Liver (tissue), 9 donors: ENCODE data around the gene ZMYND10. TPM values are rescaled to one million over a fixed set of nuclear protein-coding genes. Genes with fewer than 3 reads are reported as not detected.
A peak's percentile ranks its signal among the peaks of the same experiment; 100 is the strongest.

Source experiments
- DNase-seq: peaks from one replicate; pipeline ENCODE4 v3.0.0-alpha.2; 2017; ENCODE audit warnings: low spot score
- H3K27ac ChIP-seq, 2 donors: one replicate each; pipeline ENCODE4 v1.7.0; 2013; ENCODE audit warnings: inconsistent platforms in 2 of 2, low read length in 2 of 2, control low read depth in 1 of 2, low read depth in 1 of 2, mild to moderate bottlenecking in 1 of 2
- H3K27me3 ChIP-seq, 4 donors: one replicate each; pipeline versions ENCODE4 v1.6.1 to v1.7.0; 2013; ENCODE audit warnings: low read length in 3 of 4, inconsistent platforms in 1 of 4, mild to moderate bottlenecking in 1 of 4, moderate library complexity in 1 of 4; ENCODE audit not compliant: control insufficient read depth in 4 of 4, insufficient read depth in 4 of 4
- H3K36me3 ChIP-seq, 4 donors: one replicate each; pipeline versions ENCODE4 v1.6.1 to v1.7.0; 2013; ENCODE audit warnings: low read length in 3 of 4, mild to moderate bottlenecking in 3 of 4, low read depth in 1 of 4, moderate library complexity in 1 of 4; ENCODE audit not compliant: control insufficient read depth in 4 of 4, insufficient read depth in 3 of 4
- H3K4me1 ChIP-seq, 4 donors: one replicate each; pipeline versions ENCODE4 v1.6.1 to v1.7.0; 2013; ENCODE audit warnings: low read length in 3 of 4, mild to moderate bottlenecking in 3 of 4, moderate library complexity in 1 of 4; ENCODE audit not compliant: control insufficient read depth in 4 of 4, insufficient read depth in 4 of 4
- H3K4me3 ChIP-seq, 3 donors: one replicate each; pipeline versions ENCODE4 v1.6.1 to v1.7.0; 2013; ENCODE audit warnings: low read length in 3 of 3, control low read depth in 1 of 3, low read depth in 1 of 3, mild to moderate bottlenecking in 1 of 3
- H3K9ac ChIP-seq, 2 donors: one replicate each; pipeline ENCODE4 v1.7.0; 2013; ENCODE audit warnings: low read length in 2 of 2, mild to moderate bottlenecking in 2 of 2, moderate library complexity in 2 of 2, control low read depth in 1 of 2, low read depth in 1 of 2
- H3K9me3 ChIP-seq, 4 donors: one replicate each; pipeline versions ENCODE4 v1.6.1 to v1.7.0; 2013; ENCODE audit warnings: low read length in 3 of 4; ENCODE audit not compliant: control insufficient read depth in 4 of 4
- EGR1 ChIP-seq, 2 donors: IDR thresholded peaks; 2 replicates each; pipeline ENCODE4 v1.6.1; 2016 to 2018; ENCODE audit warnings: antibody characterized with exemption in 2 of 2, low read depth in 2 of 2
- FOXA1 ChIP-seq: IDR thresholded peaks from 2 replicates; pipeline ENCODE4 v1.6.1; 2016; ENCODE audit warnings: antibody characterized with exemption
- FOXA2 ChIP-seq: IDR thresholded peaks from 2 replicates; pipeline ENCODE4 v1.6.1; 2016; ENCODE audit warnings: antibody characterized with exemption
- GABPA ChIP-seq, 2 donors: IDR thresholded peaks in 1 of 2; conservative IDR thresholded peaks in 1 of 2; 2 replicates each; pipeline ENCODE4 v1.6.1; 2016; ENCODE audit warnings: antibody characterized with exemption in 2 of 2, mild to moderate bottlenecking in 1 of 2, moderate library complexity in 1 of 2
- HNF4A ChIP-seq, 2 donors: conservative IDR thresholded peaks; 2 replicates each; pipeline ENCODE4 v1.6.1; 2016; ENCODE audit warnings: antibody characterized with exemption in 2 of 2, mild to moderate bottlenecking in 2 of 2
- HNF4G ChIP-seq: IDR thresholded peaks from 2 replicates; pipeline ENCODE4 v1.6.1; 2016; ENCODE audit warnings: antibody characterized with exemption
- JUND ChIP-seq, 2 donors: IDR thresholded peaks; 2 replicates each; pipeline ENCODE4 v1.6.1; 2016; ENCODE audit warnings: antibody characterized with exemption in 2 of 2
- NR2F2 ChIP-seq: IDR thresholded peaks from 2 replicates; pipeline ENCODE4 v1.6.1; 2016; ENCODE audit warnings: antibody characterized with exemption
- RAD21 ChIP-seq, 2 donors: IDR thresholded peaks; 2 replicates each; pipeline ENCODE4 v1.6.1; 2016; ENCODE audit warnings: antibody characterized with exemption in 2 of 2, mild to moderate bottlenecking in 2 of 2
- RXRA ChIP-seq, 2 donors: IDR thresholded peaks; 2 replicates each; pipeline ENCODE4 v1.6.1; 2017 to 2018; ENCODE audit warnings: antibody characterized with exemption in 2 of 2, mild to moderate bottlenecking in 1 of 2
- SP1 ChIP-seq: IDR thresholded peaks from 2 replicates; pipeline ENCODE4 v1.6.1; 2018; ENCODE audit warnings: antibody characterized with exemption, mild to moderate bottlenecking
- TAF1 ChIP-seq: conservative IDR thresholded peaks from 2 replicates; pipeline ENCODE4 v1.6.1; 2016; ENCODE audit warnings: antibody characterized with exemption, mild to moderate bottlenecking
- YY1 ChIP-seq: IDR thresholded peaks from 2 replicates; pipeline ENCODE4 v1.6.1; 2016; ENCODE audit warnings: antibody characterized with exemption, mild to moderate bottlenecking
- WGBS: extraction: QIAGEN DNeasy Blood & Tissue Kit; methylation state at CpG from one replicate; pipeline ENCODE4 v1.1.7; 2013; 5-methylcytosine and 5-hydroxymethylcytosine counted together
- polyA plus RNA-seq, 2 donors: library from polyadenylated mRNA; stranded (reverse) in 1 of 2; unstranded in 1 of 2; fragments of 200-250 nt in 1 of 2; fragments of >200 nt in 1 of 2; fragmentation: Nextera tagmentation in 1 of 2; extraction: Ambion mirVana in 1 of 2; gene quantifications; one replicate each; pipeline versions ENCODE4 v1.2.1 to v1.2.3, GENCODE V29; 2013 to 2015
- total RNA-seq, 2 donors: library from RNA; depleted of rRNA; stranded (reverse); fragments of >200 nt; gene quantifications; one replicate each; pipeline ENCODE4 v1.2.3, GENCODE V29; 2014
- TF ChIP-seq, protein P1 (sequence below): IDR thresholded peaks from 2 replicates; pipeline ENCODE4 v1.6.1; 2016; ENCODE audit warnings: antibody characterized with exemption
- TF ChIP-seq, protein P2 (sequence below): IDR thresholded peaks from 2 replicates; pipeline ENCODE4 v1.6.1; 2016; ENCODE audit warnings: antibody characterized with exemption
- TF ChIP-seq, protein P3 (sequence below): fragments of 150-350 bp; IDR thresholded peaks from 2 replicates; pipeline ENCODE4 v1.5.1; 2017; ENCODE audit warnings: improper control_type of control experiment, low read depth, low read length; ENCODE audit not compliant: missing input control
- TF ChIP-seq, protein P4 (sequence below): IDR thresholded peaks from 2 replicates; pipeline ENCODE4 v1.6.1; 2016; ENCODE audit warnings: antibody characterized with exemption
- TF ChIP-seq, protein P5 (sequence below): IDR thresholded peaks from 2 replicates; pipeline ENCODE4 v1.6.1; 2016; ENCODE audit warnings: antibody characterized with exemption, mild to moderate bottlenecking
- donor health status: healthy.
- donor health status: healthy.
- donor health status: healthy.
- donor health status: healthy.
- donor health status: healthy.

ZMYND10 gene
- total and polyA plus RNA-seq, 4 donors: 0.09 to 0.75 (median 0.27) TPM

DNA sequence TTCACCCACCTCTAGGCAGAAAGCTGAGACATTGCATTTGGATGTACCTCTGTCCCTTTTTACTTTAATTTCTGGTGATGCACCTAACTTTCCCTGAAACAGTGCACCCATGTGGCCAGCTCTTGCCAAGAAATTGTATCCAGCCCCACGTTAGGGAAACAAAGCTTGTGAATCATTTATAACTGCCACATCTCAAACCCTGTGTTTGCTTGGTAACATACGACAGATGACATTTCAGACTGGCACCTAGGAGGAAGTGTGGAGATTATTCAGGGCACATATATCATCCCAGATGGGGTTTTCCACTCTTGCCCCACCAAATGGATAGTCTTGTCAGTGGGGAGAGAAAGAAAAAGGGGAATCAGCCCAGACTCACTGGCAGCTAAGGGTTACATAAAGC lies 7.2 kb upstream of the ZMYND10 start (continued):
- TF ChIP-seq HNF4G: no peak
- TF ChIP-seq FOXA2: no peak
- TF ChIP-seq SP1: no peak
- no peak for TF ChIP-seq JUND (IDR thresholded peaks at IDR 0.05)
- TF ChIP-seq YY1: no peak
- TF ChIP-seq, protein P1, sequence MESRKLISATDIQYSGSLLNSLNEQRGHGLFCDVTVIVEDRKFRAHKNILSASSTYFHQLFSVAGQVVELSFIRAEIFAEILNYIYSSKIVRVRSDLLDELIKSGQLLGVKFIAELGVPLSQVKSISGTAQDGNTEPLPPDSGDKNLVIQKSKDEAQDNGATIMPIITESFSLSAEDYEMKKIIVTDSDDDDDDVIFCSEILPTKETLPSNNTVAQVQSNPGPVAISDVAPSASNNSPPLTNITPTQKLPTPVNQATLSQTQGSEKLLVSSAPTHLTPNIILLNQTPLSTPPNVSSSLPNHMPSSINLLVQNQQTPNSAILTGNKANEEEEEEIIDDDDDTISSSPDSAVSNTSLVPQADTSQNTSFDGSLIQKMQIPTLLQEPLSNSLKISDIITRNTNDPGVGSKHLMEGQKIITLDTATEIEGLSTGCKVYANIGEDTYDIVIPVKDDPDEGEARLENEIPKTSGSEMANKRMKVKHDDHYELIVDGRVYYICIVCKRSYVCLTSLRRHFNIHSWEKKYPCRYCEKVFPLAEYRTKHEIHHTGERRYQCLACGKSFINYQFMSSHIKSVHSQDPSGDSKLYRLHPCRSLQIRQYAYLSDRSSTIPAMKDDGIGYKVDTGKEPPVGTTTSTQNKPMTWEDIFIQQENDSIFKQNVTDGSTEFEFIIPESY: no peak
- no peak for TF ChIP-seq GABPA (IDR thresholded peaks at IDR 0.05 in 1 of 2, conservative IDR thresholded peaks at IDR 0.05 in 1 of 2)

DNA sequence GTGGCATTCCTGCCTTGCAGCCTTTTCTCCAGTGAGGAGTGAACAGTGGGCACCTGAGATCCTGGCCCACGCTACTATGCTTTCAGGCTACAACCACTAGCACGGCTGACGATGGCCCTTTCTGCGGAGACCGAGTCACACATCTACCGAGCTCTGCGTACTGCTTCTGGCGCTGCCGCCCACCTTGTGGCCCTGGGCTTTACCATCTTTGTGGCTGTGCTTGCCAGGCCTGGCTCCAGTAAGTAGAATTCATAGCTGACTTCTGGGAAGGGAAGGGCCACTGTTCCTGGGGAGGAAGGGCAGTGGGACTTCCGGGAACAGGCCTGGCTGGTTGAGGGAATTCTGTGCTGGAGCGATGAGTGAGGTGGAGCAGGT lies 5.8 kb upstream of the ZMYND10 start:
- H3K9ac ChIP-seq: peak overlapping the region in 1 of 2 donors; percentile 34
- H3K4me3 ChIP-seq: peak overlapping the region; percentile 67 to 90 (median 79)
- no peak for DNase-seq
- H3K9me3 ChIP-seq: no peaks in the 10 kb centered on the region
- H3K27me3 ChIP-seq: no peaks in the 10 kb centered on the region
- peak overlapping the region; percentile 97 to 98 for H3K27ac ChIP-seq
- peaks cover 16 to 69% (median 49%) of the 10 kb centered on the region in 4 donors for H3K4me1 ChIP-seq
- 47% methylated on average over 11 of the region's 11 CpGs for WGBS
- H3K36me3 ChIP-seq: peaks cover 11 to 31% (median 15%) of the 10 kb centered on the region in 4 donors
- TF ChIP-seq TAF1 (no peak), HNF4A (conservative IDR thresholded peaks at IDR 0.05) (no peak), EGR1 (IDR thresholded peaks at IDR 0.05; ENCODE audit: low read depth in 2 of 2) (no peak), FOXA1 (no peak), NR2F2 (no peak), HNF4G (no peak), FOXA2 (no peak), RAD21 (IDR thresholded peaks at IDR 0.05) (no peak), JUND (IDR thresholded peaks at IDR 0.05) (no peak), GABPA (IDR thresholded peaks at IDR 0.05 in 1 of 2, conservative IDR thresholded peaks at IDR 0.05 in 1 of 2) (no peak), YY1 (no peak), RXRA (IDR thresholded peaks at IDR 0.05) (no peak), SP1 (no peak)
- TF ChIP-seq, protein P1: no peak
- TF ChIP-seq, protein P2, sequence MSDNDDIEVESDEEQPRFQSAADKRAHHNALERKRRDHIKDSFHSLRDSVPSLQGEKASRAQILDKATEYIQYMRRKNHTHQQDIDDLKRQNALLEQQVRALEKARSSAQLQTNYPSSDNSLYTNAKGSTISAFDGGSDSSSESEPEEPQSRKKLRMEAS: no peak
- TF ChIP-seq, protein P3, sequence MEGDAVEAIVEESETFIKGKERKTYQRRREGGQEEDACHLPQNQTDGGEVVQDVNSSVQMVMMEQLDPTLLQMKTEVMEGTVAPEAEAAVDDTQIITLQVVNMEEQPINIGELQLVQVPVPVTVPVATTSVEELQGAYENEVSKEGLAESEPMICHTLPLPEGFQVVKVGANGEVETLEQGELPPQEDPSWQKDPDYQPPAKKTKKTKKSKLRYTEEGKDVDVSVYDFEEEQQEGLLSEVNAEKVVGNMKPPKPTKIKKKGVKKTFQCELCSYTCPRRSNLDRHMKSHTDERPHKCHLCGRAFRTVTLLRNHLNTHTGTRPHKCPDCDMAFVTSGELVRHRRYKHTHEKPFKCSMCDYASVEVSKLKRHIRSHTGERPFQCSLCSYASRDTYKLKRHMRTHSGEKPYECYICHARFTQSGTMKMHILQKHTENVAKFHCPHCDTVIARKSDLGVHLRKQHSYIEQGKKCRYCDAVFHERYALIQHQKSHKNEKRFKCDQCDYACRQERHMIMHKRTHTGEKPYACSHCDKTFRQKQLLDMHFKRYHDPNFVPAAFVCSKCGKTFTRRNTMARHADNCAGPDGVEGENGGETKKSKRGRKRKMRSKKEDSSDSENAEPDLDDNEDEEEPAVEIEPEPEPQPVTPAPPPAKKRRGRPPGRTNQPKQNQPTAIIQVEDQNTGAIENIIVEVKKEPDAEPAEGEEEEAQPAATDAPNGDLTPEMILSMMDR: no peak
- TF ChIP-seq, protein P4, sequence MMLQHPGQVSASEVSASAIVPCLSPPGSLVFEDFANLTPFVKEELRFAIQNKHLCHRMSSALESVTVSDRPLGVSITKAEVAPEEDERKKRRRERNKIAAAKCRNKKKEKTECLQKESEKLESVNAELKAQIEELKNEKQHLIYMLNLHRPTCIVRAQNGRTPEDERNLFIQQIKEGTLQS: no peak
- TF ChIP-seq, protein P5, sequence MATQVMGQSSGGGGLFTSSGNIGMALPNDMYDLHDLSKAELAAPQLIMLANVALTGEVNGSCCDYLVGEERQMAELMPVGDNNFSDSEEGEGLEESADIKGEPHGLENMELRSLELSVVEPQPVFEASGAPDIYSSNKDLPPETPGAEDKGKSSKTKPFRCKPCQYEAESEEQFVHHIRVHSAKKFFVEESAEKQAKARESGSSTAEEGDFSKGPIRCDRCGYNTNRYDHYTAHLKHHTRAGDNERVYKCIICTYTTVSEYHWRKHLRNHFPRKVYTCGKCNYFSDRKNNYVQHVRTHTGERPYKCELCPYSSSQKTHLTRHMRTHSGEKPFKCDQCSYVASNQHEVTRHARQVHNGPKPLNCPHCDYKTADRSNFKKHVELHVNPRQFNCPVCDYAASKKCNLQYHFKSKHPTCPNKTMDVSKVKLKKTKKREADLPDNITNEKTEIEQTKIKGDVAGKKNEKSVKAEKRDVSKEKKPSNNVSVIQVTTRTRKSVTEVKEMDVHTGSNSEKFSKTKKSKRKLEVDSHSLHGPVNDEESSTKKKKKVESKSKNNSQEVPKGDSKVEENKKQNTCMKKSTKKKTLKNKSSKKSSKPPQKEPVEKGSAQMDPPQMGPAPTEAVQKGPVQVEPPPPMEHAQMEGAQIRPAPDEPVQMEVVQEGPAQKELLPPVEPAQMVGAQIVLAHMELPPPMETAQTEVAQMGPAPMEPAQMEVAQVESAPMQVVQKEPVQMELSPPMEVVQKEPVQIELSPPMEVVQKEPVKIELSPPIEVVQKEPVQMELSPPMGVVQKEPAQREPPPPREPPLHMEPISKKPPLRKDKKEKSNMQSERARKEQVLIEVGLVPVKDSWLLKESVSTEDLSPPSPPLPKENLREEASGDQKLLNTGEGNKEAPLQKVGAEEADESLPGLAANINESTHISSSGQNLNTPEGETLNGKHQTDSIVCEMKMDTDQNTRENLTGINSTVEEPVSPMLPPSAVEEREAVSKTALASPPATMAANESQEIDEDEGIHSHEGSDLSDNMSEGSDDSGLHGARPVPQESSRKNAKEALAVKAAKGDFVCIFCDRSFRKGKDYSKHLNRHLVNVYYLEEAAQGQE: no peak
